Sigmoid colon (tissue), 7 donors: ENCODE results near the gene CHD9NB. TPM values are rescaled to one million over a fixed set of nuclear protein-coding genes. Genes with fewer than 3 reads are reported as not detected.

Experiments used
- DNase-seq: peaks from one replicate; pipeline ENCODE4 v3.0.0-alpha.2; 2019
- H3K27ac ChIP-seq, 4 donors: fragments of 200-600 bp; sonication (generic); one replicate each; pipeline ENCODE4 v1.5.1; 2016 to 2019; ENCODE audit warnings: mild to moderate bottlenecking in 1 of 4
- H3K27me3 ChIP-seq, 3 donors: fragments of 200-600 bp; sonication (generic); one replicate each; pipeline ENCODE4 v1.5.1; 2019; ENCODE audit warnings: mild to moderate bottlenecking in 1 of 3
- H3K36me3 ChIP-seq, 4 donors: fragments of 200-600 bp; sonication (generic); one replicate each; pipeline ENCODE4 v1.5.1; 2016 to 2019
- H3K4me1 ChIP-seq, 4 donors: fragments of 200-600 bp; sonication (generic); one replicate each; pipeline ENCODE4 v1.5.1; 2017 to 2019
- H3K4me3 ChIP-seq, 4 donors: fragments of 200-600 bp; sonication (generic); one replicate each; pipeline ENCODE4 v1.5.1; 2017 to 2019; ENCODE audit warnings: mild to moderate bottlenecking in 2 of 4, moderate library complexity in 1 of 4
- H3K9me3 ChIP-seq, 4 donors: fragments of 200-600 bp in 3 of 4; sonication (generic) in 3 of 4; one replicate each; pipeline versions ENCODE4 v1.5.1 to v1.6.1; 2013 to 2019
- CTCF ChIP-seq, 4 experiments: fragments of 450-650 bp in 3 of 4; fragments of 200-600 bp in 1 of 4; IDR thresholded peaks; one replicate each; pipeline ENCODE4 v1.5.1; 2016 to 2019; ENCODE audit warnings: antibody characterized with exemption in 4 of 4, mild to moderate bottlenecking in 3 of 4, moderate library complexity in 2 of 4
- EP300 ChIP-seq, 4 donors: sonication (generic); formaldehyde crosslinking; IDR thresholded peaks; one replicate each; pipeline ENCODE4 v1.6.1; 2017; ENCODE audit warnings: antibody characterized with exemption in 4 of 4
- POLR2A ChIP-seq, 2 donors: fragments of 450-650 bp; IDR thresholded peaks; one replicate each; pipeline ENCODE4 v1.6.1; 2016; ENCODE audit warnings: antibody characterized with exemption in 2 of 2, mild to moderate bottlenecking in 2 of 2, moderate library complexity in 2 of 2
- POLR2AphosphoS5 ChIP-seq, 4 donors: sonication (generic); formaldehyde crosslinking; IDR thresholded peaks; one replicate each; pipeline ENCODE4 v1.6.1; 2017; ENCODE audit warnings: antibody characterized with exemption in 4 of 4
- WGBS, 2 donors: extraction: QIAGEN DNeasy Blood & Tissue Kit; methylation state at CpG; one replicate each; pipeline ENCODE4 v1.1.7; 2013; 5-methylcytosine and 5-hydroxymethylcytosine counted together
- intact Hi-C: fragments of 100-400 bp; cut with DNase I; formaldehyde crosslinking; loops from one replicate; pipeline ENCODE4 v1.15.1; 2023
- polyA plus RNA-seq, 3 donors: library from polyadenylated mRNA; stranded (reverse); fragments of 200-250 nt; gene quantifications; one replicate each; pipeline ENCODE4 v1.2.3, GENCODE V29; 2013
- total RNA-seq, 4 donors: library from RNA; depleted of rRNA; stranded (reverse); fragments of >200 nt; gene quantifications; one replicate each; pipeline ENCODE4 v1.1.0, GENCODE V29; 2016
- donor health status: healthy with polysubstance abuse.
- donor health status: Bipolar disorder and iron deficiency.
- donor health status: healthy.

The CHD9NB gene
- total and polyA plus RNA-seq, 7 donors: 0.55 to 9.5 (median 4.6) TPM; not detected in 2

DNA sequence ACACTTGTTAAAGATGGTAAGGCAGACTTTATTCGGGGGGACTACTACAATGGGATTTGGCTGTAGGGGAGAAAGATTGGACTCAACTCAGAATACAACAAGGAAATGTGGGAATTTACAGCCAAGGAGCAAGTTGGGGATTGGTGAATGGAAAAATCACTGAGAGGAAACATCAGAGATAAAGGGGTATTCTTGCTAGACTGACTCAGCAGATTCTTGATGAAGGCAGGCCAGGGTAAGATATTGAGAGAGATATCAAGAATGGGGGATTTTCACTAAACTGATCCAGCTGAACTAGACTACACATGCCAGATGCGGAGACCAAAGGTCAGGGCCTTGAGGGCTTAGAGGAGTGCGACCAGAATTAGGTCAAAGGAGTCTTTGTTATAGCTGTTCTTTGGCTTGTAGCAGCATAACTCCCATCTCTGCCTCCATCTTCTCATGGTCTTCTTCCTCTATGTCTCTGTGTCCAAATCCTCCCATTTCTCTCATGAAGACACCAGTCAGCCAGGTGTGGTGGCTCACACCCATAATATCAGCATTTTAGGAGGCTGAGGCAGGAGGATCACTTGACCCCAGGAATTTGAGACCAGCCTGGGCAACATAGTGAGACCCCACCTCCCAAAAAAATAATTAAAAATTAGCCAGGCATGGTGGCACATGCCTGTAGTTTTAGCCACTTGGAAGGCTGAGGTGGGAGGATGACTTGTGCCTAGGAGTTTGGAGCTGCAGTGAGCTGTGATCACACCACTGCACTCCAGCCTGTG is 17.3 kb downstream of the CHD9NB start:
- no peak for DNase-seq
- Histone ChIP-seq H3K27me3 (no peaks in the 10 kb centered on the region), H3K4me3 (no peak overlapping the region), H3K36me3 (no peaks in the 10 kb centered on the region), H3K4me1 (no peaks in the 10 kb centered on the region), H3K27ac (no peak overlapping the region), H3K9me3 (peaks cover 0 to 6% (median 0%) of the 10 kb centered on the region in 4 donors)
- 89 to 92% methylated on average over 3 of the region's 3 CpGs for WGBS, 2 donors
- intact Hi-C loops: no loop called here
- TF ChIP-seq CTCF (IDR thresholded peaks at IDR 0.05) (no peak), EP300 (IDR thresholded peaks at IDR 0.05) (no peak), POLR2AphosphoS5 (IDR thresholded peaks at IDR 0.05) (no peak), POLR2A (IDR thresholded peaks at IDR 0.05) (no peak)

GRCh38 chr16:53034306-53034705 is 18.4 kb downstream of the CHD9NB start:
- Histone ChIP-seq H3K9me3 (peaks cover 0 to 6% (median 0%) of the 10 kb centered on the region in 4 donors), H3K4me3 (no peak overlapping the region), H3K27me3 (no peaks in the 10 kb centered on the region), H3K27ac (no peak overlapping the region), H3K36me3 (no peaks in the 10 kb centered on the region), H3K4me1 (no peaks in the 10 kb centered on the region)
- WGBS, 2 donors: 78 to 88% methylated on average over 6 of the region's 6 CpGs
- TF ChIP-seq POLR2A (IDR thresholded peaks at IDR 0.05) (no peak), EP300 (IDR thresholded peaks at IDR 0.05) (no peak), CTCF (IDR thresholded peaks at IDR 0.05) (no peak), POLR2AphosphoS5 (IDR thresholded peaks at IDR 0.05) (no peak)
- no peak for DNase-seq
- intact Hi-C loops: no loop called here

- DNase-seq: no peak
- no peaks in the 10 kb centered on the region for H3K27me3 ChIP-seq
- TF ChIP-seq POLR2A (IDR thresholded peaks at IDR 0.05) (no peak), POLR2AphosphoS5 (IDR thresholded peaks at IDR 0.05) (no peak), EP300 (IDR thresholded peaks at IDR 0.05) (no peak), CTCF (IDR thresholded peaks at IDR 0.05) (no peak)
- no peaks in the 10 kb centered on the region for H3K36me3 ChIP-seq
- H3K4me3 ChIP-seq: no peak overlapping the region
- intact Hi-C loops: no loop called here
- peaks cover 0 to 6% (median 0%) of the 10 kb centered on the region in 4 donors for H3K9me3 ChIP-seq
- WGBS, 2 donors: 21 to 55% methylated on average over 2 of the region's 2 CpGs
- H3K27ac ChIP-seq: no peak overlapping the region
- H3K4me1 ChIP-seq: no peaks in the 10 kb centered on the region
Observed at GRCh38 chr16:53031323-53031942, 21.3 kb downstream of the CHD9NB start.

DNA sequence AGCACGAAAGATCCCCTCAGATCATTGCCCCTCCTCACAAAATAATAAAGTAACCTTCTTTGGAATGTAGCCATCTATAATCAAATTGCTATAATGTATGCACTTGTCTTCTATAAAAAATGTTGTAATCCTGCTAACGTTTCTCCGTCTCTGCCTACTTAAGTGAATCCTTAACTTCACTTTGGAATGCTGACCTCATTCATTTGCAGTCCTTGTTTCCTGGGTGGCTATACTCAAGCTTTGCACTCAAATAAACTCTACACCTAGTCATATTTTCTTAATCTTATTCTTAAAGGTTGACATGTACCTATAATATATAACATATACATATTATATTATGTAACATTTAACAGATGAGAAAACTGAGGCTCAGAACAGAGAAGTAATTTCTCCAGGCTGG is 22.7 kb downstream of the CHD9NB start:
- Histone ChIP-seq H3K9me3 (peaks cover 0 to 6% (median 0%) of the 10 kb centered on the region in 4 donors), H3K27me3 (no peaks in the 10 kb centered on the region), H3K4me1 (no peaks in the 10 kb centered on the region), H3K27ac (no peak overlapping the region), H3K4me3 (no peak overlapping the region), H3K36me3 (no peaks in the 10 kb centered on the region)
- TF ChIP-seq EP300 (IDR thresholded peaks at IDR 0.05): no peak
- TF ChIP-seq POLR2AphosphoS5 (IDR thresholded peaks at IDR 0.05): no peak
- TF ChIP-seq POLR2A (IDR thresholded peaks at IDR 0.05): no peak
- no peak for TF ChIP-seq CTCF (IDR thresholded peaks at IDR 0.05)
- WGBS, 2 donors: 32 to 63% methylated on average over 3 of the region's 3 CpGs
- intact Hi-C loops: no loop called here
- no peak for DNase-seq
